ENCODE results near the gene STOML2. TPM values are rescaled to one million over a fixed set of nuclear protein-coding genes. Genes with fewer than 3 reads are reported as not detected.
A peak's percentile ranks its signal among the peaks of the same experiment; 100 is the strongest.

Gene STOML2
- total RNA-seq, 4 donors from 2014 or later: 63.9 to 118 (median 106) TPM

GRCh38 chr9:35079426-35080341 lies 23.2 kb downstream of the STOML2 start, which contains the start of gene FANCG:
Gene FANCG (minus strand): TSS chr9:35079942. CDS start chr9:35079524, 418 bp downstream.
- peaks cover 14 to 25% (median 16%) of the 10 kb centered on the region in 3 donors for H3K4me1 ChIP-seq
- H3K36me3 ChIP-seq: peaks cover 0 to 26% (median 0%) of the 10 kb centered on the region in 3 donors
- intact Hi-C loops (cut with DNase I): loop anchor here (10.0 kb wide), 1 partner anchor 85 kb away; no protein-coding TSS in a partner anchor
- DNase-seq: peak; percentile 62
- H3K27ac ChIP-seq: peak within 1 kb of the TSS; percentile 78 to 94 (median 90)
- H3K27me3 ChIP-seq: no peaks in the 10 kb centered on the region
- H3K9me3 ChIP-seq: no peaks in the 10 kb centered on the region
- 1% methylated on average over 22 of the region's 67 CpGs; no CpG with 5 or more reads in 1 of the 2 donors for WGBS, 2 donors
- peak within 1 kb of the TSS; percentile 64 to 87 (median 74) for H3K4me3 ChIP-seq
- TF ChIP-seq CTCF (IDR thresholded peaks at IDR 0.05) (peak in 1 of 6 experiments; percentile 32), POLR2A (IDR thresholded peaks at IDR 0.05) (peak in 1 of 4 donors; percentile 48)

GRCh38 chr9:35079041-35079425 lies 23.9 kb downstream of the STOML2 start:
- H3K27me3 ChIP-seq: no peaks in the 10 kb centered on the region
- no peak for DNase-seq
- TF ChIP-seq CTCF (IDR thresholded peaks at IDR 0.05) (no peak), POLR2A (IDR thresholded peaks at IDR 0.05) (no peak)
- peak overlapping the region; percentile 64 to 87 (median 74) for H3K4me3 ChIP-seq
- 0% methylated on average over 4 to 7 of the region's 10 CpGs for WGBS, 2 donors
- peak overlapping the region; percentile 78 to 94 (median 90) for H3K27ac ChIP-seq
- peaks cover 14 to 25% (median 16%) of the 10 kb centered on the region in 3 donors for H3K4me1 ChIP-seq
- peaks cover 0 to 28% (median 0%) of the 10 kb centered on the region in 3 donors for H3K36me3 ChIP-seq
- intact Hi-C loops (cut with DNase I): loop anchor here (10.0 kb wide), 1 partner anchor 84 kb away; no protein-coding TSS in a partner anchor
- H3K9me3 ChIP-seq: no peaks in the 10 kb centered on the region

- WGBS, 2 donors: 50% methylated on average over 2 of the region's 4 CpGs; no CpG with 5 or more reads in 1 of the 2 donors
- no peaks in the 10 kb centered on the region for H3K27me3 ChIP-seq
- H3K36me3 ChIP-seq: peaks cover 0 to 28% (median 0%) of the 10 kb centered on the region in 3 donors
- TF ChIP-seq POLR2A (IDR thresholded peaks at IDR 0.05): no peak
- TF ChIP-seq CTCF (IDR thresholded peaks at IDR 0.05): no peak
- H3K9me3 ChIP-seq: no peaks in the 10 kb centered on the region
- no peak overlapping the region for H3K27ac ChIP-seq
- DNase-seq: no peak
- H3K4me3 ChIP-seq: no peak overlapping the region
- H3K4me1 ChIP-seq: peaks cover 14 to 28% (median 17%) of the 10 kb centered on the region in 3 donors
- intact Hi-C loops (cut with DNase I): loop anchor here (10.0 kb wide), 1 partner anchor 83 kb away; no protein-coding TSS in a partner anchor
These were observed 24.9 kb downstream of the STOML2 start for GRCh38 chr9:35078066-35078465.

- no peak overlapping the region for H3K27ac ChIP-seq
- peaks cover 0 to 28% (median 0%) of the 10 kb centered on the region in 3 donors for H3K36me3 ChIP-seq
- H3K9me3 ChIP-seq: no peaks in the 10 kb centered on the region
- no peak for DNase-seq
- intact Hi-C loops (cut with DNase I): loop anchor here (10.0 kb wide), 1 partner anchor 82 kb away; no protein-coding TSS in a partner anchor
- WGBS, 2 donors: 96 to 97% methylated on average over 3 to 4 of the region's 4 CpGs
- TF ChIP-seq CTCF (IDR thresholded peaks at IDR 0.05) (no peak), POLR2A (IDR thresholded peaks at IDR 0.05) (no peak)
- H3K4me3 ChIP-seq: no peak overlapping the region
- H3K4me1 ChIP-seq: peaks cover 14 to 31% (median 20%) of the 10 kb centered on the region in 3 donors
- H3K27me3 ChIP-seq: no peaks in the 10 kb centered on the region
These were observed 26.1 kb downstream of the STOML2 start for GRCh38 chr9:35076848-35077247.
